Measurements from ENCODE around the gene ICA1L. TPM values are rescaled to one million over a fixed set of nuclear protein-coding genes. Genes with fewer than 3 reads are reported as not detected.

ICA1L gene
- total RNA-seq, 1 donor = 3.5 TPM

GRCh38 chr2:202736826-202737225 is 134.7 kb downstream of the ICA1L start:
- H3K4me3 ChIP-seq (ENCODE audit: low read depth, low read length) = no peak overlapping the region
- DNase-seq (ENCODE audit: low read depth) = no peak
- no peak for TF ChIP-seq CTCF (IDR thresholded peaks at IDR 0.05; ENCODE audit: insufficient read depth, low read depth, low read length)

- peak; percentile 74 for DNase-seq (ENCODE audit: low read depth)
- no peak overlapping the region for H3K4me3 ChIP-seq (ENCODE audit: low read depth, low read length)
- TF ChIP-seq CTCF (IDR thresholded peaks at IDR 0.05; ENCODE audit: insufficient read depth, low read depth, low read length) = no peak
These were observed 145.5 kb downstream of the ICA1L start for GRCh38 chr2:202726070-202726469.

- DNase-seq (ENCODE audit: low read depth) = peak; percentile 54
- TF ChIP-seq CTCF (IDR thresholded peaks at IDR 0.05; ENCODE audit: insufficient read depth, low read depth, low read length) = no peak
- no peak overlapping the region for H3K4me3 ChIP-seq (ENCODE audit: low read depth, low read length)
These were observed 147.8 kb downstream of the ICA1L start for GRCh38 chr2:202723746-202724145.

Other genes starting within 250 kb of the ICA1L start
- gene FAM117B, start 236.8 kb downstream of the ICA1L start, total RNA-seq = 1.6 and 1.7 TPM in 2 replicates
- 22.5 and 38.0 TPM in 2 replicates for gene WDR12, start 39.9 kb upstream of the ICA1L start, total RNA-seq
- gene CARF, start 40.5 kb upstream of the ICA1L start, total RNA-seq = 5.6 and 5.8 TPM in 2 replicates
- 38.0 and 57.9 TPM in 2 replicates for gene NBEAL1, start 143.1 kb upstream of the ICA1L start, total RNA-seq